Chondrocyte (in vitro differentiated cells): Measurements from ENCODE around the gene MYH2. TPM values are rescaled to one million over a fixed set of nuclear protein-coding genes. Genes with fewer than 3 reads are reported as not detected.

Experiments
- DNase-seq: peaks from one replicate; pipeline ENCODE4 v3.0.0; 2021; ENCODE audit warnings: mixed read lengths, low spot score
- H3K27ac Mint-ChIP-seq: one replicate; pipeline ENCODE4 v1.8.0; 2021; ENCODE audit warnings: mild to moderate bottlenecking, moderate library complexity, mixed read lengths; ENCODE audit not compliant: unreplicated experiment
- H3K27me3 Mint-ChIP-seq: 2 replicates; pipeline ENCODE4 v1.8.0; 2021; ENCODE audit warnings: low read depth, mixed read lengths
- H3K36me3 Mint-ChIP-seq: 2 replicates; pipeline ENCODE4 v1.8.0; 2021; ENCODE audit warnings: low read depth, mixed read lengths
- H3K4me1 Mint-ChIP-seq: 2 replicates; pipeline ENCODE4 v1.8.0; 2021; ENCODE audit warnings: low read depth, mild to moderate bottlenecking, mixed read lengths
- H3K4me3 Mint-ChIP-seq: one replicate; pipeline ENCODE4 v1.8.0; 2021; ENCODE audit warnings: mild to moderate bottlenecking, moderate library complexity, mixed read lengths; ENCODE audit not compliant: unreplicated experiment
- H3K9me3 Mint-ChIP-seq: 2 replicates; pipeline ENCODE4 v1.8.0; 2021; ENCODE audit warnings: low read depth, mixed read lengths
- CTCF ChIP-seq: fragments of 200-600 bp; sonication (generic); IDR thresholded peaks from 2 replicates; pipeline ENCODE4 v1.5.0; 2021; ENCODE audit warnings: antibody characterized with exemption, mild to moderate bottlenecking, moderate library complexity
- total RNA-seq: library from RNA; stranded (reverse); gene quantifications from 3 replicates; pipeline ENCODE4 v1.2.1, GENCODE V29; 2021

MYH2 gene
- total RNA-seq, 1 donor from 2014 or later, result not detected

- Mint-ChIP-seq H3K4me1 (no peaks in the 10 kb centered on the region), H3K4me3 (no peak overlapping the region), H3K27ac (no peak overlapping the region), H3K36me3 (no peaks in the 10 kb centered on the region), H3K9me3 (no peaks in the 10 kb centered on the region), H3K27me3 (peaks cover 3% of the 10 kb centered on the region)
- no peak for DNase-seq
- no peak for TF ChIP-seq CTCF
Measured at GRCh38 chr17:10516638-10517037, 32.8 kb downstream of the MYH2 start.

GRCh38 chr17:10516065-10516464 is 33.4 kb downstream of the MYH2 start:
- DNase-seq, result no peak
- Mint-ChIP-seq H3K4me3 (no peak overlapping the region), H3K27ac (no peak overlapping the region), H3K27me3 (peaks cover 3% of the 10 kb centered on the region), H3K36me3 (no peaks in the 10 kb centered on the region), H3K4me1 (no peaks in the 10 kb centered on the region), H3K9me3 (no peaks in the 10 kb centered on the region)
- TF ChIP-seq CTCF, result no peak

- TF ChIP-seq CTCF, result no peak
- H3K9me3 Mint-ChIP-seq, result no peaks in the 10 kb centered on the region
- no peaks in the 10 kb centered on the region for H3K36me3 Mint-ChIP-seq
- peaks cover 3% of the 10 kb centered on the region for H3K27me3 Mint-ChIP-seq
- no peak for DNase-seq
- no peak overlapping the region for H3K27ac Mint-ChIP-seq
- H3K4me1 Mint-ChIP-seq, result no peaks in the 10 kb centered on the region
- H3K4me3 Mint-ChIP-seq, result no peak overlapping the region
Measured at GRCh38 chr17:10513299-10514067, 36.0 kb downstream of the MYH2 start.

GRCh38 chr17:10512856-10513255 is 36.6 kb downstream of the MYH2 start:
- no peak overlapping the region for H3K4me3 Mint-ChIP-seq
- no peaks in the 10 kb centered on the region for H3K9me3 Mint-ChIP-seq
- no peak for TF ChIP-seq CTCF
- no peaks in the 10 kb centered on the region for H3K36me3 Mint-ChIP-seq
- no peak overlapping the region for H3K27ac Mint-ChIP-seq
- no peaks in the 10 kb centered on the region for H3K4me1 Mint-ChIP-seq
- no peak for DNase-seq
- peaks cover 3% of the 10 kb centered on the region for H3K27me3 Mint-ChIP-seq

GRCh38 chr17:10499950-10500349 is 49.5 kb downstream of the MYH2 start:
- H3K4me3 Mint-ChIP-seq, result no peak overlapping the region

More at GRCh38 chr17:10499950-10500349, 49.5 kb downstream of the MYH2 start:
- no peak for DNase-seq
- Mint-ChIP-seq H3K9me3 (peaks cover 17% of the 10 kb centered on the region), H3K4me1 (no peaks in the 10 kb centered on the region), H3K27ac (no peak overlapping the region), H3K36me3 (no peaks in the 10 kb centered on the region), H3K27me3 (no peaks in the 10 kb centered on the region)
- TF ChIP-seq CTCF, result no peak
